Liver (tissue), 9 donors: ENCODE data around the gene SON. TPM values are rescaled to one million over a fixed set of nuclear protein-coding genes. Genes with fewer than 3 reads are reported as not detected.

ENCODE experiments used
- DNase-seq: peaks from one replicate; pipeline ENCODE4 v3.0.0-alpha.2; 2017; ENCODE audit warnings: low spot score
- H3K27ac ChIP-seq, 2 donors: one replicate each; pipeline ENCODE4 v1.7.0; 2013; ENCODE audit warnings: inconsistent platforms in 2 of 2, low read length in 2 of 2, control low read depth in 1 of 2, low read depth in 1 of 2, mild to moderate bottlenecking in 1 of 2
- H3K27me3 ChIP-seq, 4 donors: one replicate each; pipeline versions ENCODE4 v1.6.1 to v1.7.0; 2013; ENCODE audit warnings: low read length in 3 of 4, inconsistent platforms in 1 of 4, mild to moderate bottlenecking in 1 of 4, moderate library complexity in 1 of 4; ENCODE audit not compliant: control insufficient read depth in 4 of 4, insufficient read depth in 4 of 4
- H3K36me3 ChIP-seq, 4 donors: one replicate each; pipeline versions ENCODE4 v1.6.1 to v1.7.0; 2013; ENCODE audit warnings: low read length in 3 of 4, mild to moderate bottlenecking in 3 of 4, low read depth in 1 of 4, moderate library complexity in 1 of 4; ENCODE audit not compliant: control insufficient read depth in 4 of 4, insufficient read depth in 3 of 4
- H3K4me1 ChIP-seq, 4 donors: one replicate each; pipeline versions ENCODE4 v1.6.1 to v1.7.0; 2013; ENCODE audit warnings: low read length in 3 of 4, mild to moderate bottlenecking in 3 of 4, moderate library complexity in 1 of 4; ENCODE audit not compliant: control insufficient read depth in 4 of 4, insufficient read depth in 4 of 4
- H3K4me3 ChIP-seq, 3 donors: one replicate each; pipeline versions ENCODE4 v1.6.1 to v1.7.0; 2013; ENCODE audit warnings: low read length in 3 of 3, control low read depth in 1 of 3, low read depth in 1 of 3, mild to moderate bottlenecking in 1 of 3
- H3K9ac ChIP-seq, 2 donors: one replicate each; pipeline ENCODE4 v1.7.0; 2013; ENCODE audit warnings: low read length in 2 of 2, mild to moderate bottlenecking in 2 of 2, moderate library complexity in 2 of 2, control low read depth in 1 of 2, low read depth in 1 of 2
- H3K9me3 ChIP-seq, 4 donors: one replicate each; pipeline versions ENCODE4 v1.6.1 to v1.7.0; 2013; ENCODE audit warnings: low read length in 3 of 4; ENCODE audit not compliant: control insufficient read depth in 4 of 4
- ATF3 ChIP-seq: IDR thresholded peaks from 2 replicates; pipeline ENCODE4 v1.6.1; 2016; ENCODE audit warnings: antibody characterized with exemption
- CTCF ChIP-seq: fragments of 150-350 bp; IDR thresholded peaks from 2 replicates; pipeline ENCODE4 v1.5.1; 2017; ENCODE audit warnings: improper control_type of control experiment, low read depth, low read length; ENCODE audit not compliant: missing input control
- EGR1 ChIP-seq, 2 donors: IDR thresholded peaks; 2 replicates each; pipeline ENCODE4 v1.6.1; 2016 to 2018; ENCODE audit warnings: antibody characterized with exemption in 2 of 2, low read depth in 2 of 2
- FOXA1 ChIP-seq: IDR thresholded peaks from 2 replicates; pipeline ENCODE4 v1.6.1; 2016; ENCODE audit warnings: antibody characterized with exemption
- GABPA ChIP-seq, 2 donors: IDR thresholded peaks in 1 of 2; conservative IDR thresholded peaks in 1 of 2; 2 replicates each; pipeline ENCODE4 v1.6.1; 2016; ENCODE audit warnings: antibody characterized with exemption in 2 of 2, mild to moderate bottlenecking in 1 of 2, moderate library complexity in 1 of 2
- HNF4G ChIP-seq: IDR thresholded peaks from 2 replicates; pipeline ENCODE4 v1.6.1; 2016; ENCODE audit warnings: antibody characterized with exemption
- JUND ChIP-seq, 2 donors: IDR thresholded peaks; 2 replicates each; pipeline ENCODE4 v1.6.1; 2016; ENCODE audit warnings: antibody characterized with exemption in 2 of 2
- MAX ChIP-seq: IDR thresholded peaks from 2 replicates; pipeline ENCODE4 v1.6.1; 2016; ENCODE audit warnings: antibody characterized with exemption
- NR2F2 ChIP-seq: IDR thresholded peaks from 2 replicates; pipeline ENCODE4 v1.6.1; 2016; ENCODE audit warnings: antibody characterized with exemption
- RXRA ChIP-seq, 2 donors: IDR thresholded peaks; 2 replicates each; pipeline ENCODE4 v1.6.1; 2017 to 2018; ENCODE audit warnings: antibody characterized with exemption in 2 of 2, mild to moderate bottlenecking in 1 of 2
- SP1 ChIP-seq: IDR thresholded peaks from 2 replicates; pipeline ENCODE4 v1.6.1; 2018; ENCODE audit warnings: antibody characterized with exemption, mild to moderate bottlenecking
- TAF1 ChIP-seq: conservative IDR thresholded peaks from 2 replicates; pipeline ENCODE4 v1.6.1; 2016; ENCODE audit warnings: antibody characterized with exemption, mild to moderate bottlenecking
- YY1 ChIP-seq: IDR thresholded peaks from 2 replicates; pipeline ENCODE4 v1.6.1; 2016; ENCODE audit warnings: antibody characterized with exemption, mild to moderate bottlenecking
- ZBTB33 ChIP-seq: IDR thresholded peaks from 2 replicates; pipeline ENCODE4 v1.6.1; 2016; ENCODE audit warnings: antibody characterized with exemption
- WGBS: extraction: QIAGEN DNeasy Blood & Tissue Kit; methylation state at CpG from one replicate; pipeline ENCODE4 v1.1.7; 2013; 5-methylcytosine and 5-hydroxymethylcytosine counted together
- polyA plus RNA-seq, 2 donors: library from polyadenylated mRNA; stranded (reverse) in 1 of 2; unstranded in 1 of 2; fragments of 200-250 nt in 1 of 2; fragments of >200 nt in 1 of 2; fragmentation: Nextera tagmentation in 1 of 2; extraction: Ambion mirVana in 1 of 2; gene quantifications; one replicate each; pipeline versions ENCODE4 v1.2.1 to v1.2.3, GENCODE V29; 2013 to 2015
- total RNA-seq, 2 donors: library from RNA; depleted of rRNA; stranded (reverse); fragments of >200 nt; gene quantifications; one replicate each; pipeline ENCODE4 v1.2.3, GENCODE V29; 2014
- donor health status: healthy.
- donor health status: healthy.
- donor health status: healthy.
- donor health status: healthy.
- donor health status: healthy.

SON gene
- total and polyA plus RNA-seq, 4 donors, result 42.7 to 264 (median 157) TPM

- no peak overlapping the region for H3K9ac ChIP-seq
- no peak for DNase-seq
- TF ChIP-seq CTCF (no peak), TAF1 (no peak), RXRA (IDR thresholded peaks at IDR 0.05) (no peak), MAX (no peak), GABPA (IDR thresholded peaks at IDR 0.05 in 1 of 2, conservative IDR thresholded peaks at IDR 0.05 in 1 of 2) (no peak), HNF4G (no peak), ATF3 (no peak), YY1 (no peak), EGR1 (IDR thresholded peaks at IDR 0.05; ENCODE audit: low read depth in 2 of 2) (no peak), JUND (IDR thresholded peaks at IDR 0.05) (no peak)
- no peaks in the 10 kb centered on the region for H3K27me3 ChIP-seq
- H3K27ac ChIP-seq, result no peak overlapping the region
- no peaks in the 10 kb centered on the region for H3K9me3 ChIP-seq
- H3K36me3 ChIP-seq, result peaks cover 17 to 81% (median 65%) of the 10 kb centered on the region in 4 donors
- no peak overlapping the region for H3K4me3 ChIP-seq
- WGBS, result 96% methylated on average over 3 of the region's 3 CpGs
- H3K4me1 ChIP-seq, result no peaks in the 10 kb centered on the region
Observed at GRCh38 chr21:33531007-33531406, 11.8 kb upstream of the SON start.

- TF ChIP-seq CTCF (no peak), SP1 (no peak)
- Histone ChIP-seq H3K4me1 (peaks cover 2 to 15% (median 8%) of the 10 kb centered on the region in 4 donors), H3K9ac (no peak overlapping the region), H3K27ac (no peak overlapping the region), H3K9me3 (no peaks in the 10 kb centered on the region), H3K36me3 (peaks cover 4 to 52% (median 39%) of the 10 kb centered on the region in 4 donors), H3K27me3 (no peaks in the 10 kb centered on the region), H3K4me3 (no peak overlapping the region)
- WGBS, result 95% methylated on average over 2 of the region's 2 CpGs
- no peak for DNase-seq
Observed at GRCh38 chr21:33537212-33537611, 5.6 kb upstream of the SON start.

GRCh38 chr21:33539616-33540015, 3.2 kb upstream of the SON start:
- TF ChIP-seq NR2F2 (no peak), FOXA1 (no peak), GABPA (IDR thresholded peaks at IDR 0.05 in 1 of 2, conservative IDR thresholded peaks at IDR 0.05 in 1 of 2) (no peak), ATF3 (no peak), MAX (no peak), YY1 (no peak), EGR1 (IDR thresholded peaks at IDR 0.05; ENCODE audit: low read depth in 2 of 2) (no peak), SP1 (no peak), HNF4G (no peak), ZBTB33 (no peak)
- Histone ChIP-seq H3K9me3 (no peaks in the 10 kb centered on the region), H3K27ac (no peak overlapping the region), H3K9ac (no peak overlapping the region), H3K36me3 (peaks cover 0 to 35% (median 23%) of the 10 kb centered on the region in 4 donors), H3K27me3 (no peaks in the 10 kb centered on the region), H3K4me3 (no peak overlapping the region), H3K4me1 (peaks cover 2 to 21% (median 8%) of the 10 kb centered on the region in 4 donors)
- WGBS, result 90% methylated on average over 4 of the region's 4 CpGs
- DNase-seq, result no peak
